CD4-positive, alpha-beta T cell treated with Interferon alpha-2 for 1 hour (primary cell): ENCODE results near the gene NECAB2.

Experiments
- DNase-seq, 2 donors: peaks; one replicate each; pipeline ENCODE4 v3.0.0-alpha.2; 2020 to 2022

The NECAB2 gene

DNA sequence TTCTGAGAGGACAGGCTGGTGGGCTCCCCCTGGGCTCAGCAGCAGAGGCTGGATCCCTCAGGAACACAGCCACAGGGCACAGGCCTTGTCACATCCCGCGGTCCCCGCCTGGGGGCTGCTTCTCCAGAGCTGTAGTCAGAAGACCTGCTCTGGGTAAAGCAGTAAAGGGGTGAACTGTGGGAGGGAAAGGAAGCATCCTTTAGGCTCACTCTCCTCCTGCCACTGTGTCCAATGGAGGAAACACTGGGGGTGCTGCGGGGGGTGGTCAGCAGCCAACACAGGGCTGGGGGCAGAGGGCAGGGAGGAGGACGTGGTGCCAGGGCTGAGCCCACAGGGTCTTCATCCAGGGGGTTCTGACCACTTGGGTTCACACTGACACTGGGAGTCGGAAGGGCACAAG is 79.6 kb downstream of the NECAB2 start:
- DNase-seq = no peak

- DNase-seq = no peak
These were observed 80.2 kb downstream of the NECAB2 start for GRCh38 chr16:84048270-84048669.

DNA sequence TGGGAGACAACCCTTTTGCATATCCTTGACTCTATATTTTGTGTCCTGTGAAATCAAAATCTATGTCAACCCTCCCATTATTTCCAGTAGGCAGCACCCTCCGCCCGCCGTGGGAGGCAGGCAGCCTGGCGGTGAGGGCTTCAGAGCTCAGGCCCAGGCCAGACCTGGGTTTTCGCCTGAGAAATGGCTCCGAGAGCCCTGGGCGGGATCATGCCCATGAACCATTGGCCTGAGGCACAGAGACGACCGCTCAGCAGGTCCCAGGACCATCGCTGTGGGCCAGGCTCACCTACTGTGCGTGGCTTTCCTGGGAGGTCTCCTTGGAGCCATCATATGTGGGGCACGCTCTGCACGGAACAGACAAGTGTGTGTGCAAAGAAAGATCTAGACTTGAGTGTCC is 80.8 kb downstream of the NECAB2 start:
- DNase-seq = no peak

DNA sequence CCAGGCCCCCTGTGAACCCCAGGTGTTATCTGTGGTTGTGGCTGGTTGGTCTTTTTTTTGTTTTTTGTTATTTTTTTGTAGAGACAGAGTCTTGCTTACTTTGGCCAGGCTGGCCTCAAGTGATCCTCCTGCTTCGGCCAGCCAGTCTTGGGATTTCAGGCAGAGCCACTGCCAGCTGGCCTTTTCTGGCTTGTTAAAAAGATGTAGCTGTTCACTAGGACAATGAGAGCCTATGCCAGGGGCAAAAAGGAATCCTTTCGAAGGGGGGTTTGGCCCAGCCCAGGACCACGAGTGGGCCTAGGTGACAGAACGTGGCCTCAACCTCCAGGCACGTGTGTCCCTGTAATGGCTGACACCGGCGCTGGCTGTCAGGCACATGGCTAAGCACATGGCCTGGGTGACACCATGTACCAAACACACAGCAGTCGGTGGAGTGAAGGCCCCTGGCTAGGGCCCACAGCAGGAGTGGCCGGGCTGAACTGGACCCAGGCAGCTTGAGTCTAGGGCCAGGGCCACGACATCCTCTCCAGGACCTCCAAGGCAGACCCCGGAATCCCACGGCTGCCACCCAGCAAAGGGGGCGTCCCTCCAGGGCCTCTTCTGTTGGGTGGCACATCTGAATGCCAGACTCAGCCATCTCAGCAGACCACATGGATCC is 81.5 kb downstream of the NECAB2 start:
- no peak for DNase-seq

DNA sequence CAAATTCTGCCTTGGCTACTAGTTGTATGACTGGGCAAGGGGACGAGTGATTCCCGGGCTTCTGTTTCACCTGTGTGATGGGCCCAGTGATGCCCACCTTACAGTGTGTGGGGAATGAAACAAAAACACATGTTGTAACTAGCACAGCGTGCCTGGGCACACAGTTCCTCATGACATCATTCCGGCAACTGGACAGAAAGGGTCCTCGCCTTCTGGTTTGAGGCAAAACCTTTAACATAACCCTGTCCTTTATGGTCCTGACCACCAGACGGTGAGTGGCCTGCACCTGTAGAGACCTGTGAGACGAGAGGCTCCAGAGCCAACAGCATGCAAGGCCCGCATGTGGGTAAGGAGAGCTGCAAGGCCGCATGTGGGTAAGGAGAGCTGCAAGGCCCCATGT is 82.3 kb downstream of the NECAB2 start:
- DNase-seq = no peak

DNA sequence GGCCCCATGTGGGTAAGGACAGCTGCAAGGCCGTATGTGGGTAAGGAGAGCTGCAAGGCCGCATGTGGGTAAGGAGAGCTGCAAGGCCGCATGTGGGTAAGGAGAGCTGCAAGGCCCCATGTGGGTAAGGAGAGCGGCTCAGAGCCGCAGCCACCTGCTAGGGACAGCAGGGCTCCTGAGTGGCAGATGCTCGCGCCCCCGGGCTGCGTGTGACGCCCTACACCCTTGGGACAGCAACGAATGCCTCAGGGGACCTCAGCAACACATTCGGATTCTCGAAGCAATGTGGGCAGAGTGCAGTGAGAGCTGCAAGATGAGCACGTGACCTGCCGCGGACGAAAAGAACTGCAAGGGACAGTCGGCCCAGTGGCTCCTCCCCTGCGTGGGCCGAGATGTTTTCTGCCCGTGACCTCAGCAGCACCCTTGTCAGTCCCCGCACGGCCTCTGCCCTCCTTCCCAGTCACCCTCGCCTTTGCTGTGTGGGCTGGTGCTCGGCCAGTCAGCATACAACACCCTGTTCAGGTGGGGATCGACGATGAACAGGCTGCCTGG is 84.1 kb downstream of the NECAB2 start:
- no peak for DNase-seq
